Right kidney (tissue), 9 donors: Measurements from ENCODE around the gene ANP32A.
"Not testable (repeated sequence)": the region's sequence is repeated elsewhere in the genome, so short reads cannot be mapped to it uniquely, and the experiment has no call there.

Experiments used
- DNase-seq: peaks from one replicate; pipeline ENCODE4 v3.0.0-alpha.2; 2016
- long read RNA-seq, 8 donors: transcript quantifications; one replicate each; lab custom pipeline, GENCODE V29; 2026

ANP32A gene
- long read RNA-seq, donor 1, transcript ANP32A-208 (3 exons, 707 nt), result minor isoform, 27 of 134 reads
- long read RNA-seq, donor 1, transcript ANP32A-203 (7 exons, 2,440 nt), result major isoform, 63 of 134 reads
- long read RNA-seq, donor 1, partial matches to known transcripts, result 43 of 134 reads
- long read RNA-seq, donor 1, other reads (novel, unspliced or antisense), result 0 of 134 reads
- long read RNA-seq, donor 2, transcript ANP32A-208 (3 exons, 707 nt), result minor isoform, 28 of 109 reads
- long read RNA-seq, donor 2, transcript ANP32A-203 (7 exons, 2,440 nt), result major isoform, 47 of 109 reads
- long read RNA-seq, donor 2, partial matches to known transcripts, result 28 of 109 reads
- long read RNA-seq, donor 2, other reads (novel, unspliced or antisense), result 5 of 109 reads
- long read RNA-seq, donor 3, transcript ANP32A-208 (3 exons, 707 nt), result minor isoform, 16 of 57 reads
- long read RNA-seq, donor 3, transcript ANP32A-203 (7 exons, 2,440 nt), result major isoform, 25 of 57 reads
- long read RNA-seq, donor 3, partial matches to known transcripts, result 14 of 57 reads
- long read RNA-seq, donor 3, other reads (novel, unspliced or antisense), result 0 of 57 reads
- long read RNA-seq, donor 4, transcript ANP32A-203 (7 exons, 2,440 nt), result major isoform, 59 of 158 reads
- long read RNA-seq, donor 4, transcript ANP32A-208 (3 exons, 707 nt), result minor isoform, 42 of 158 reads
- long read RNA-seq, donor 4, partial matches to known transcripts, result 48 of 158 reads
- long read RNA-seq, donor 4, other reads (novel, unspliced or antisense), result 5 of 158 reads
- long read RNA-seq, donor 5, transcript ANP32A-208 (3 exons, 707 nt), result minor isoform, 30 of 149 reads
- long read RNA-seq, donor 5, transcript ANP32A-203 (7 exons, 2,440 nt), result major isoform, 97 of 149 reads
- long read RNA-seq, donor 5, partial matches to known transcripts, result 14 of 149 reads
- long read RNA-seq, donor 5, other reads (novel, unspliced or antisense), result 5 of 149 reads
- long read RNA-seq, donor 6, transcript ANP32A-208 (3 exons, 707 nt), result minor isoform, 35 of 144 reads
- long read RNA-seq, donor 6, transcript ANP32A-203 (7 exons, 2,440 nt), result major isoform, 52 of 144 reads
- long read RNA-seq, donor 6, partial matches to known transcripts, result 51 of 144 reads
- long read RNA-seq, donor 6, other reads (novel, unspliced or antisense), result 0 of 144 reads
- long read RNA-seq, donor 7, result 0 reads
- long read RNA-seq, donor 8, transcript ANP32A-203 (7 exons, 2,440 nt), result major isoform, 64 of 141 reads
- long read RNA-seq, donor 8, transcript ANP32A-208 (3 exons, 707 nt), result minor isoform, 30 of 141 reads
- long read RNA-seq, donor 8, partial matches to known transcripts, result 34 of 141 reads
- long read RNA-seq, donor 8, other reads (novel, unspliced or antisense), result 9 of 141 reads

GRCh38 chr15:68820295-68821189 lies at the start of gene ANP32A:
Gene ANP32A (minus strand): TSS chr15:68820895. CDS start chr15:68820751, 144 bp downstream.
- DNase-seq, result peak; percentile 96

DNA sequence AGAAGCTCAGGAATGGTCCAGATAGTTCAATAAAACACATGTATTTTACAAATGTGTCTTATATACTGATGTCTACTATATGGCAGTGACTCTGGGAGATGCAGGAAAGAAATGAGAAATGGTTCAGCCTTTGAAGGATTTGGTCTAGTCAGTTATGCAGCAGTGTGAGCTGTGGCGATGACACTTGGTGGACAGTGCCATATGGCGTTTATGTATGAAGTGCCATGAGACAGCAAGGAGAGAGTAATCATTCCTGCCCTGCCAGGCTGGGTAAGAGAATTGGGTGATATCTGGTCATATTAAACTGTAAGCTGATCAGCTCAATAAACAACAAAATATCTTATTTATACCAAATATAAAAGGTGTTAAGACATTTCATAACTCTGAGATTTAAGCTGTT lies 47.6 kb upstream of the ANP32A start:
- no peak for DNase-seq

GRCh38 chr15:68862415-68862814 lies 41.7 kb upstream of the ANP32A start:
- no peak for DNase-seq

DNA sequence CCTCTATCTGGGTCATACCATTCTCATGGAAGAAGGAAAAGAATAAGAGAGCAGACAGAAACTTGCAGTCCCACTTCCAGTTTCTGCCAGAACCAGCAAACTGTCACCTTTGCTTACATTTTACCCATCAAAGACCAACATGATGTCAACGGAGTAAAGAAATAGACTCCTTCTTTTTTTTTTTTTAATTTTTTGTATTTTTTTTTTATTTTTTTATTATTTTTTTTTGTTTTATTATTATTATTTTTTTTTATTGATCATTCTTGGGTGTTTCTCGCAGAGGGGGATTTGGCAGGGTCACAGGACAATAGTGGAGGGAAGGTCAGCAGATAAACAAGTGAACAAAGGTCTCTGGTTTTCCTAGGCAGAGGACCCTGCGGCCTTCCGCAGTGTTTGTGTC lies 38.0 kb upstream of the ANP32A start:
- not testable (repeated sequence) for DNase-seq

DNA sequence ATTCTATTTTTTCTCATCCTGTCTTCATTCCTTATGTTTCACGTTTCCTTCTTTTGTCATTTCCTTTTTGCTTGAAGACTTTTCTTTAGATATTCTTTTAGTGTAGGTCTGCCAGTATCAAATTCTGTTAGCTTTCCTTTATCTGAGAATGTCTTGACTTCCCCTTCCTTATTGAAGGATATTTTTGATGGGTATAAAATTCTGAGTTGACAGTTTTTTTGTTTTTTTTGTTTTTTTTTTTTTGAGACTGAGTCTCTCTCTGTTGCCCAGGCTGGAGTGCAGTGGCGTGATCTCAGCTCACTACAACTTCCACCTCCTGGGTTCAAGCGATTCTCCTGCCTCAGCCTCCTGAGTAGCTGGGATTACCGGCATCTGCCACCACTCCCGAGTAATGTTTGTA lies 36.7 kb upstream of the ANP32A start:
- not testable (repeated sequence) for DNase-seq

GRCh38 chr15:68852461-68852860 lies 31.8 kb upstream of the ANP32A start:
- no peak for DNase-seq

GRCh38 chr15:68851971-68852370 lies 31.3 kb upstream of the ANP32A start:
- DNase-seq, result no peak

DNA sequence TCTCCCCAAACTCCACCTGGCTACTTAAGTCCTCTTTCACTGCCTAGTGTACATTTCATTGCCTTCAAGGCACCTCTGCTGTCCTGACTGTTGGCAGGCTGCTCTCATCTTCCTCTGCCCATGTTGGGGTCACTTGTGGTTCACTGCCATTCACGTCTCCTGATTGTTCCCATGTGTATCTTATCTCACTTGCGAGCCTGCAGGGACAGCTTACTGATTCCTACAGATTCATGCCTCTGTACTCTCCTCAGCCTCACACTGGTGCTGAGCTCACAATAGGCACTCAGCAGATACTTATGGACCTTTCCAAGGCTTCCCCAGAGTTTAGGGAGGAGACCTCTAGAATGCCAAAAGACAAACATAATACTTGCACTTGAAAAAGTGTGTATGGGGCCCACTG lies 28.8 kb upstream of the ANP32A start:
- no peak for DNase-seq

DNA sequence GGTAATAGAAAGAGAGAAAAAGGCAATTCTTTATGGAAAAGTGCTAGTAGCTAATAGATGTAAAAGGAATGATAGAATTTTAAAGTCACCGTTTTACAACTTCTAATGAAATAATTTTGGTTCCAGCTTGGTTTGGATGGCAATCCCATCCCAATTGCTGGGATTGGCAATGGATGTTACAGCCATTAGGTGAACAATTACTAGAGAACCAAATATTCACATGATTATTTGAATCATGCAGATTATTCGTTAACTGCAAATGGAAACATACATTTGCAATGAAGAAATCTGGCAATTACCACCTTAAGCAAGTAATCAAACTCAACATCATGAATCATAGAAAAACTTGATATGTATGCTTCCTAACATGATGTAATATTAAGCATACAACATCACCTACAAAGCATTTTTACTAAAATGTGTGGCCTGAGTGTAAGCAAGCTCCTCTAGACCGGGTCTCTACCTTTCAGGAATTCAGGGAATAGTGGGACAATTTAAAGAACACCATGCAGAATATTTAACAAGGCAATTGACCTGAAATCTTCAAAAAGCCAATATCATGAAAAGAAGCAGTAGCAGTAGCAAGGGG lies 26.2 kb upstream of the ANP32A start:
- DNase-seq, result no peak

GRCh38 chr15:68844856-68845550 lies 24.3 kb upstream of the ANP32A start:
- no peak for DNase-seq

- peak; percentile 79 for DNase-seq
Observed at GRCh38 chr15:68843425-68844311, 23.0 kb upstream of the ANP32A start.

- peak; percentile 7 for DNase-seq
Observed at GRCh38 chr15:68842958-68843357, 22.3 kb upstream of the ANP32A start.

GRCh38 chr15:68834346-68834745 lies 13.7 kb upstream of the ANP32A start:
- DNase-seq, result no peak

DNA sequence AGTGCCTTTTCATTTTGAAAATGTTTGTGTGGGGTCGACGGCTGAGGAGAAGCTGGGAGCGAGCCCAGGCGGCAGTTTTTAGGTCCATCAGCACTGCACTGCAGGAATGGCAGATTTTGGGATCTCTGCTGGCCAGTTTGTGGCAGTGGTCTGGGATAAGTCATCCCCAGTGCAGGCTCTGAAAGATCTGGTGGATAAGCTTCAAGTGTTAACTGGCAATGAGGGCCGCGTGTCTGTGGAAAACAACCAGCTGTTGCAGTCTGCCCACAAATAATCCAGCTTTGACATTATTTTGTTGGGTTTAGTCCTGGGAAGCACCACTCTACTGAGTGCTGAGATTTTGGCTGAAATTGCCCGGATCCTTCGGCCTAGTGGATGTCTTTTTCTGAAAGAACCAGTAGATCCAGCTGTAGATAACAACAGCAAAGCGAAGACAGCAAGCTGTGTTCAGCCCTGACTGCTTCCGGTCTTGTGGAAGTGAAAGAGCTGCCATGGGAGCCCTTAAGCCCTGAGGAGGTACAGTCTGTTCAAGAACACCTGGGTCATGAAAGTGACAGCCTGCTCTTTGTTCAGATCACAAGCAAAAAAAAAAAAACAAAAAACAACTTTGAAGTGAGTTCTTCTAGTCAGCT lies 13.1 kb upstream of the ANP32A start:
- no peak for DNase-seq

DNA sequence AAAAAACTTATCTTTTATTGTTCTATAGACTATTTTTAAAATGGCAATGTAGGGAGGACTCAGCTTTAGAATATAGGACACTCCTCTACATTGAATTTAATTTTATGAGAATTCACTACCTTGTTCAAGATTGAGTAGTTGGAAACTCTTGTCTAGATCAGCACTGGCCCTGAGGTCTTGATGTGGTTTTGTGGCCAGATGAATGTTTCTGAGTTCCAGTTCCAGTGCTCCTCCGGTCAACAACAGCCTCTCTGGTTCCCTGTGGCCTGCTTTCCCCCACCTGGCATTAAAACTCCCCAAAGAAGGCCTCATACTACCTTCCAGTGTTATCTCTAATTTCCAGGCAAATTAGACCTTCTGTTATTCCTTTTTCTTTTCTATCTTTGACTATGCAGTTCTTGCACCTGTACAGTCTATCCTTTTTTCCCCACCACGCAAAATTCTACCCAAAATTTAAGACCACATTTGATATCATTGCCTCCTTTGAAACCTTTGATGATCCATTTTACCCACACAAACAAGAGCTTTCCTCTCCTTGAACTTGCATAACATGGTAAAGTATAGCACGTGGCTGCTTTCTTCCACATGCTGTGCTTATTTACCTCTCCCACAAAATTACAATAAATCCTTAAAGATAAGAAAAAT lies 9.6 kb upstream of the ANP32A start:
- no peak for DNase-seq

GRCh38 chr15:68829068-68829467 lies 8.4 kb upstream of the ANP32A start:
- DNase-seq, result no peak

DNA sequence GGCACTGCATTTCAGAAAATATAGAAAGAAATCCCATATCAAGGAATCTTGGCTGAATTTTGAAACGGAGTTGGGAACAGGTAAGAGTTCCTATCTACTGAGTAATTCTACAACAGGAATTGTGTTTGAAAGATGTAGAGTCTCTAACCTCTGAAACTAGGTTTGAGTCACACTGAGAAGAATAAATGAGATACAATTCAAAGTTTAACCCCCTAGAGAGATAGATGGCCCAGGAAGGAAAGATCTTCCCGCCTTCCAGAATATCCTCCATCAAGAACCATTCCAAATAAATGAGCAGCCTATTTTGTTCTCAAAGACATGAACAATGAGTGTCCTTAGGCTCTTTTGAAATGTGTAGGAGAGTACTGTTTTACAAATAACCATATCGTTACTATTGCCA lies 2.9 kb upstream of the ANP32A start:
- DNase-seq, result no peak

GRCh38 chr15:68822818-68823217 lies 2.1 kb upstream of the ANP32A start:
- no peak for DNase-seq
